Daoy (cell line): ENCODE results near the gene BNC2. TPM values are rescaled to one million over a fixed set of nuclear protein-coding genes. Genes with fewer than 3 reads are reported as not detected.

Experiments
- DNase-seq: peaks from one replicate; pipeline ENCODE4 v3.0.0-alpha.2; 2015; ENCODE audit warnings: low read depth
- total RNA-seq: library from RNA; depleted of rRNA; stranded (reverse); fragments of >200 nt; shearing (Covaris generic); gene quantifications from 2 replicates; pipeline ENCODE4 v1.2.3, GENCODE V29; 2014

The BNC2 gene
- total RNA-seq, 1 experiment from 2014 or later, result 6.7 TPM

- no peak for DNase-seq
Observed at GRCh38 chr9:16418721-16419120, 451.7 kb downstream of the BNC2 start.

- peak; percentile 21 for DNase-seq
Observed at GRCh38 chr9:16417749-16418148, 452.7 kb downstream of the BNC2 start.

- DNase-seq, result peak; percentile 67
Observed at GRCh38 chr9:16417161-16417560, 453.3 kb downstream of the BNC2 start.

GRCh38 chr9:16414451-16414850 lies 456.0 kb downstream of the BNC2 start:
- no peak for DNase-seq

- no peak for DNase-seq
Observed at GRCh38 chr9:16413509-16414016, 456.9 kb downstream of the BNC2 start.

- no peak for DNase-seq
Observed at GRCh38 chr9:16412740-16413139, 457.7 kb downstream of the BNC2 start.

- no peak for DNase-seq
Observed at GRCh38 chr9:16411311-16411710, 459.2 kb downstream of the BNC2 start.

- DNase-seq, result no peak
Observed at GRCh38 chr9:16410601-16411280, 459.7 kb downstream of the BNC2 start.

GRCh38 chr9:16407617-16408016 lies 462.9 kb downstream of the BNC2 start:
- no peak for DNase-seq

GRCh38 chr9:16406526-16407225 lies 463.8 kb downstream of the BNC2 start:
- no peak for DNase-seq

GRCh38 chr9:16405421-16405820 lies 465.0 kb downstream of the BNC2 start:
- DNase-seq, result no peak

GRCh38 chr9:16401701-16402100 lies 468.8 kb downstream of the BNC2 start:
- DNase-seq, result no peak

- no peak for DNase-seq
Observed at GRCh38 chr9:16398691-16399090, 471.8 kb downstream of the BNC2 start.

- DNase-seq, result no peak
Observed at GRCh38 chr9:16396389-16396788, 474.1 kb downstream of the BNC2 start.

- DNase-seq, result no peak
Observed at GRCh38 chr9:16391369-16391768, 479.1 kb downstream of the BNC2 start.

GRCh38 chr9:16387382-16387781 lies 483.1 kb downstream of the BNC2 start:
- DNase-seq, result no peak

- no peak for DNase-seq
Observed at GRCh38 chr9:16386827-16387077, 483.7 kb downstream of the BNC2 start.

GRCh38 chr9:16386007-16386826 lies 484.3 kb downstream of the BNC2 start:
- no peak for DNase-seq

- peak; percentile 27 for DNase-seq
Observed at GRCh38 chr9:16385590-16385989, 484.9 kb downstream of the BNC2 start.

GRCh38 chr9:16384993-16385392 lies 485.5 kb downstream of the BNC2 start:
- no peak for DNase-seq

GRCh38 chr9:16377311-16377710 lies 493.2 kb downstream of the BNC2 start:
- DNase-seq, result no peak

- DNase-seq, result no peak
Observed at GRCh38 chr9:16371306-16371705, 499.2 kb downstream of the BNC2 start.

GRCh38 chr9:16370647-16371046 lies 499.8 kb downstream of the BNC2 start:
- DNase-seq, result no peak
